Liver (tissue), 3 donors: Measurements from ENCODE around the gene PIGL.
A peak's percentile ranks its signal among the peaks of the same experiment; 100 is the strongest.

Experiments used
- FOXA1 ChIP-seq: IDR thresholded peaks from 2 replicates; pipeline ENCODE4 v1.6.1; 2016; ENCODE audit warnings: antibody characterized with exemption
- GABPA ChIP-seq, 2 donors: IDR thresholded peaks in 1 of 2; conservative IDR thresholded peaks in 1 of 2; 2 replicates each; pipeline ENCODE4 v1.6.1; 2016; ENCODE audit warnings: antibody characterized with exemption in 2 of 2, mild to moderate bottlenecking in 1 of 2, moderate library complexity in 1 of 2
- HNF4G ChIP-seq: IDR thresholded peaks from 2 replicates; pipeline ENCODE4 v1.6.1; 2016; ENCODE audit warnings: antibody characterized with exemption
- JUND ChIP-seq, 2 donors: IDR thresholded peaks; 2 replicates each; pipeline ENCODE4 v1.6.1; 2016; ENCODE audit warnings: antibody characterized with exemption in 2 of 2
- RAD21 ChIP-seq, 2 donors: IDR thresholded peaks; 2 replicates each; pipeline ENCODE4 v1.6.1; 2016; ENCODE audit warnings: antibody characterized with exemption in 2 of 2, mild to moderate bottlenecking in 2 of 2
- RXRA ChIP-seq, 2 donors: IDR thresholded peaks; 2 replicates each; pipeline ENCODE4 v1.6.1; 2017 to 2018; ENCODE audit warnings: antibody characterized with exemption in 2 of 2, mild to moderate bottlenecking in 1 of 2
- SP1 ChIP-seq: IDR thresholded peaks from 2 replicates; pipeline ENCODE4 v1.6.1; 2018; ENCODE audit warnings: antibody characterized with exemption, mild to moderate bottlenecking
- TAF1 ChIP-seq: conservative IDR thresholded peaks from 2 replicates; pipeline ENCODE4 v1.6.1; 2016; ENCODE audit warnings: antibody characterized with exemption, mild to moderate bottlenecking
- TF ChIP-seq, protein P1 (sequence below): IDR thresholded peaks from 2 replicates; pipeline ENCODE4 v1.6.1; 2016; ENCODE audit warnings: antibody characterized with exemption, mild to moderate bottlenecking
- TF ChIP-seq, protein P2 (sequence below): fragments of 150-350 bp; IDR thresholded peaks from 2 replicates; pipeline ENCODE4 v1.5.1; 2017; ENCODE audit warnings: improper control_type of control experiment, low read depth, low read length; ENCODE audit not compliant: missing input control
- TF ChIP-seq, protein P3 (sequence below): IDR thresholded peaks from 2 replicates; pipeline ENCODE4 v1.6.1; 2016; ENCODE audit warnings: antibody characterized with exemption
- TF ChIP-seq, protein P4 (sequence below): IDR thresholded peaks from 2 replicates; pipeline ENCODE4 v1.6.1; 2016; ENCODE audit warnings: antibody characterized with exemption
- TF ChIP-seq, protein P5 (sequence below): IDR thresholded peaks from 2 replicates; pipeline ENCODE4 v1.6.1; 2016; ENCODE audit warnings: antibody characterized with exemption
- donor health status: healthy.
- donor health status: healthy.

DNA sequence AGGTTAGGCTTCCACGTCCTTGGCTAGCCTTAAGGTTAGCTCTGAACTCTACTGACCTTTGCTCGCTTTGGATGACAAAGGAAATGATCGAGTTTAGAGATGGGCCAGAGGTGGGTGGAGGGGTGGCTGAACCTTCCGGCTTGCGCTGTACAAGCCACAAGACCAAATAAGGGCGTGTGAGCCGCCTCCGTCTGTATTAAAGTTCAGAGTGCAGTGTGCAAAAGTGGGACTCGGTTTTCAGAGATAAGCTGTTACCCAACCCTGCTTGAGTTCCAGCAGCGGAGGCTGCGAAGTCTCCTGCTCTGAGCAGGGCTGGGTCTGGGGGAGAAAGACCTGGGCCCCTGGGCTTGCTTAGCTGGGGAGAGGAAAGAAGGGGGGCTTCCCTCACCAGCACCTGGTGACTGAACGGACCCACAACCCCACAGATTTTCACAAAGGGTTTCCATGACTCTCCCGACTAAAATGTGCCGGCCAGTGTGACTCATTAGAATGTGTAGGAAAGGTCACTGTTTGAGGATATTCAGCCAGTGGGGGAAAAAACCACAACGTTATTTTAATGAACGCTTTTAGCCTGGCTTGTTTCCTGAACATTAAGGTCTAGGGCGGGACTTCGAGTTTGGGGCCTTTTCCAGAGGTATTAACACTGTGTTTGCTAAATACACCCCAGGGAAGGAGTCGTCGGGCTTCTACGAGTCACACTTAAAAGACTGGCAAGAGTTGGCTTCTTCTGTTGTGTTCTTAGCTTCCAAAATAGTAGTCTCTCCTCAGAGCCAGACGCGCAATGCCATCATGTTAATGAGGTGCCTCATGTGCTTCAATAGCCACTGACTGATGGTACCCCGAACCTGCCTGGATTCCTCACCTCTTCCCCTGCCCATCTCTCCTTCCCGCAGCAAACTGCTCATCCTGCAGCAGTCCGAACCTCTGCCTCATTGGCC is 69.3 kb downstream of the PIGL start:
- TF ChIP-seq, protein P1, sequence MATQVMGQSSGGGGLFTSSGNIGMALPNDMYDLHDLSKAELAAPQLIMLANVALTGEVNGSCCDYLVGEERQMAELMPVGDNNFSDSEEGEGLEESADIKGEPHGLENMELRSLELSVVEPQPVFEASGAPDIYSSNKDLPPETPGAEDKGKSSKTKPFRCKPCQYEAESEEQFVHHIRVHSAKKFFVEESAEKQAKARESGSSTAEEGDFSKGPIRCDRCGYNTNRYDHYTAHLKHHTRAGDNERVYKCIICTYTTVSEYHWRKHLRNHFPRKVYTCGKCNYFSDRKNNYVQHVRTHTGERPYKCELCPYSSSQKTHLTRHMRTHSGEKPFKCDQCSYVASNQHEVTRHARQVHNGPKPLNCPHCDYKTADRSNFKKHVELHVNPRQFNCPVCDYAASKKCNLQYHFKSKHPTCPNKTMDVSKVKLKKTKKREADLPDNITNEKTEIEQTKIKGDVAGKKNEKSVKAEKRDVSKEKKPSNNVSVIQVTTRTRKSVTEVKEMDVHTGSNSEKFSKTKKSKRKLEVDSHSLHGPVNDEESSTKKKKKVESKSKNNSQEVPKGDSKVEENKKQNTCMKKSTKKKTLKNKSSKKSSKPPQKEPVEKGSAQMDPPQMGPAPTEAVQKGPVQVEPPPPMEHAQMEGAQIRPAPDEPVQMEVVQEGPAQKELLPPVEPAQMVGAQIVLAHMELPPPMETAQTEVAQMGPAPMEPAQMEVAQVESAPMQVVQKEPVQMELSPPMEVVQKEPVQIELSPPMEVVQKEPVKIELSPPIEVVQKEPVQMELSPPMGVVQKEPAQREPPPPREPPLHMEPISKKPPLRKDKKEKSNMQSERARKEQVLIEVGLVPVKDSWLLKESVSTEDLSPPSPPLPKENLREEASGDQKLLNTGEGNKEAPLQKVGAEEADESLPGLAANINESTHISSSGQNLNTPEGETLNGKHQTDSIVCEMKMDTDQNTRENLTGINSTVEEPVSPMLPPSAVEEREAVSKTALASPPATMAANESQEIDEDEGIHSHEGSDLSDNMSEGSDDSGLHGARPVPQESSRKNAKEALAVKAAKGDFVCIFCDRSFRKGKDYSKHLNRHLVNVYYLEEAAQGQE, result peak; percentile 93
- TF ChIP-seq SP1 (peak; percentile 98), RAD21 (IDR thresholded peaks at IDR 0.05) (peak; percentile 87 to 89), GABPA (IDR thresholded peaks at IDR 0.05 in 1 of 2, conservative IDR thresholded peaks at IDR 0.05 in 1 of 2) (peak in 1 of 2 donors; percentile 68), HNF4G (peak; percentile 72), FOXA1 (peak; percentile 30), RXRA (IDR thresholded peaks at IDR 0.05) (peak; percentile 99), TAF1 (peak; percentile 73), JUND (IDR thresholded peaks at IDR 0.05) (peak; percentile 80 to 89)
- TF ChIP-seq, protein P2, sequence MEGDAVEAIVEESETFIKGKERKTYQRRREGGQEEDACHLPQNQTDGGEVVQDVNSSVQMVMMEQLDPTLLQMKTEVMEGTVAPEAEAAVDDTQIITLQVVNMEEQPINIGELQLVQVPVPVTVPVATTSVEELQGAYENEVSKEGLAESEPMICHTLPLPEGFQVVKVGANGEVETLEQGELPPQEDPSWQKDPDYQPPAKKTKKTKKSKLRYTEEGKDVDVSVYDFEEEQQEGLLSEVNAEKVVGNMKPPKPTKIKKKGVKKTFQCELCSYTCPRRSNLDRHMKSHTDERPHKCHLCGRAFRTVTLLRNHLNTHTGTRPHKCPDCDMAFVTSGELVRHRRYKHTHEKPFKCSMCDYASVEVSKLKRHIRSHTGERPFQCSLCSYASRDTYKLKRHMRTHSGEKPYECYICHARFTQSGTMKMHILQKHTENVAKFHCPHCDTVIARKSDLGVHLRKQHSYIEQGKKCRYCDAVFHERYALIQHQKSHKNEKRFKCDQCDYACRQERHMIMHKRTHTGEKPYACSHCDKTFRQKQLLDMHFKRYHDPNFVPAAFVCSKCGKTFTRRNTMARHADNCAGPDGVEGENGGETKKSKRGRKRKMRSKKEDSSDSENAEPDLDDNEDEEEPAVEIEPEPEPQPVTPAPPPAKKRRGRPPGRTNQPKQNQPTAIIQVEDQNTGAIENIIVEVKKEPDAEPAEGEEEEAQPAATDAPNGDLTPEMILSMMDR, result no peak
- TF ChIP-seq, protein P3, sequence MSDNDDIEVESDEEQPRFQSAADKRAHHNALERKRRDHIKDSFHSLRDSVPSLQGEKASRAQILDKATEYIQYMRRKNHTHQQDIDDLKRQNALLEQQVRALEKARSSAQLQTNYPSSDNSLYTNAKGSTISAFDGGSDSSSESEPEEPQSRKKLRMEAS, result peak; percentile 77
- TF ChIP-seq, protein P4, sequence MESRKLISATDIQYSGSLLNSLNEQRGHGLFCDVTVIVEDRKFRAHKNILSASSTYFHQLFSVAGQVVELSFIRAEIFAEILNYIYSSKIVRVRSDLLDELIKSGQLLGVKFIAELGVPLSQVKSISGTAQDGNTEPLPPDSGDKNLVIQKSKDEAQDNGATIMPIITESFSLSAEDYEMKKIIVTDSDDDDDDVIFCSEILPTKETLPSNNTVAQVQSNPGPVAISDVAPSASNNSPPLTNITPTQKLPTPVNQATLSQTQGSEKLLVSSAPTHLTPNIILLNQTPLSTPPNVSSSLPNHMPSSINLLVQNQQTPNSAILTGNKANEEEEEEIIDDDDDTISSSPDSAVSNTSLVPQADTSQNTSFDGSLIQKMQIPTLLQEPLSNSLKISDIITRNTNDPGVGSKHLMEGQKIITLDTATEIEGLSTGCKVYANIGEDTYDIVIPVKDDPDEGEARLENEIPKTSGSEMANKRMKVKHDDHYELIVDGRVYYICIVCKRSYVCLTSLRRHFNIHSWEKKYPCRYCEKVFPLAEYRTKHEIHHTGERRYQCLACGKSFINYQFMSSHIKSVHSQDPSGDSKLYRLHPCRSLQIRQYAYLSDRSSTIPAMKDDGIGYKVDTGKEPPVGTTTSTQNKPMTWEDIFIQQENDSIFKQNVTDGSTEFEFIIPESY, result peak; percentile 80
- TF ChIP-seq, protein P5, sequence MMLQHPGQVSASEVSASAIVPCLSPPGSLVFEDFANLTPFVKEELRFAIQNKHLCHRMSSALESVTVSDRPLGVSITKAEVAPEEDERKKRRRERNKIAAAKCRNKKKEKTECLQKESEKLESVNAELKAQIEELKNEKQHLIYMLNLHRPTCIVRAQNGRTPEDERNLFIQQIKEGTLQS, result peak; percentile 26
